IPS DF 6.9 (cell line): ENCODE results near the gene SERPINB6.

Source experiments
- DNase-seq: peaks from one replicate; pipeline ENCODE4 v3.0.0-alpha.2; 2013; ENCODE audit warnings: low read depth, low spot score
- H3K27ac ChIP-seq: one replicate; pipeline ENCODE4 v1.5.1; 2013; ENCODE audit warnings: low read length, control low read depth
- H3K27me3 ChIP-seq: 2 replicates; pipeline ENCODE4 v1.6.1; 2013; ENCODE audit warnings: mild to moderate bottlenecking, low read length; ENCODE audit not compliant: control insufficient read depth, insufficient read depth
- H3K36me3 ChIP-seq: 2 replicates; pipeline ENCODE4 v1.6.1; 2013; ENCODE audit warnings: low read length; ENCODE audit not compliant: control insufficient read depth, insufficient read depth
- H3K4me1 ChIP-seq: 2 replicates; pipeline ENCODE4 v1.6.1; 2013; ENCODE audit warnings: low read length; ENCODE audit not compliant: control insufficient read depth, insufficient read depth
- H3K4me3 ChIP-seq: 2 replicates; pipeline ENCODE4 v1.5.1; 2013; ENCODE audit warnings: mild to moderate bottlenecking, low read length
- H3K9me3 ChIP-seq: 2 replicates; pipeline ENCODE4 v1.6.1; 2013; ENCODE audit warnings: low read length, inconsistent platforms; ENCODE audit not compliant: control insufficient read depth, insufficient read depth
- WGBS: extraction: QIAGEN DNeasy Blood & Tissue Kit; methylation state at CpG from one replicate; pipeline ENCODE4 v1.1.7; 2013; ENCODE audit warnings: mixed read lengths, missing lambda C conversion rate; ENCODE audit not compliant: insufficient read length, insufficient coverage; 5-methylcytosine and 5-hydroxymethylcytosine counted together

Gene SERPINB6

GRCh38 chr6:2958331-2958711 is 13.0 kb downstream of the SERPINB6 start:
- WGBS = no CpG with 5 or more reads among the region's 18 CpGs
- Histone ChIP-seq H3K36me3 (no peaks in the 10 kb centered on the region), H3K4me3 (no peak overlapping the region), H3K9me3 (no peaks in the 10 kb centered on the region), H3K4me1 (peaks cover 5% of the 10 kb centered on the region; the same call in 1 of the 2 replicates), H3K27ac (no peak overlapping the region), H3K27me3 (no peaks in the 10 kb centered on the region)
- DNase-seq = no peak

DNA sequence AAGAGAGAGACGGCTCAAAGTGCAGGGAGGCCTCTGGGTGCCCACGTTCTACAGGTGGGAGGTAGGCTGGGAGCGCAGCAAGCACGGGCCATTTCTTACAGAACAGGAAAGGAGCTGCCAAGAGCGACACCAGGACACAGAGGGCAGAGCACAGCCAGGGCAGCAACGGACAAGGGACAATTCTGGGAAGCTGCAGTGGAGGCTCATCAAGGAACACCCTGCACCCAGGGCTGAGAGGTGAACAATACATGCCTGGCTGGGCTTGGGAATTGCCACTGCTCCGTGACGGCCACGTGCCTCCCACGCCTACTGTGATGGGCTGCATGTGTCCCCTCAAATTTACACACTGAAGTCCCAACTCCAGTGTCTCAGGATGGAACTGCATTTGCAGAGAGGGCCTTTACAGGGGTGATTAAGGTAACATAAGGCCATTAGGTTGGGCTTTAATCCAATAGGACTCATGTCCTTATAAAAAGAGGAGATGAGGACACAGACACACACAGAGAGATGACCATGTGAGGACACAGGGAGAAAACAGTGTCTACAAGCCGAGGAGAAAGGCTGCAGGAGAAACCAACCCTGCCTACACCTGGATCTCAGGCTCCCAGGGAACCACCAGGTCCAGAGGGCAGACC is 13.6 kb downstream of the SERPINB6 start:
- H3K27ac ChIP-seq = no peak overlapping the region
- H3K4me1 ChIP-seq = peaks cover 5% of the 10 kb centered on the region; the same call in 1 of the 2 replicates
- no CpG with 5 or more reads among the region's 11 CpGs for WGBS
- no peaks in the 10 kb centered on the region for H3K36me3 ChIP-seq
- no peak overlapping the region for H3K4me3 ChIP-seq
- H3K9me3 ChIP-seq = no peaks in the 10 kb centered on the region
- DNase-seq = no peak
- H3K27me3 ChIP-seq = no peaks in the 10 kb centered on the region

DNA sequence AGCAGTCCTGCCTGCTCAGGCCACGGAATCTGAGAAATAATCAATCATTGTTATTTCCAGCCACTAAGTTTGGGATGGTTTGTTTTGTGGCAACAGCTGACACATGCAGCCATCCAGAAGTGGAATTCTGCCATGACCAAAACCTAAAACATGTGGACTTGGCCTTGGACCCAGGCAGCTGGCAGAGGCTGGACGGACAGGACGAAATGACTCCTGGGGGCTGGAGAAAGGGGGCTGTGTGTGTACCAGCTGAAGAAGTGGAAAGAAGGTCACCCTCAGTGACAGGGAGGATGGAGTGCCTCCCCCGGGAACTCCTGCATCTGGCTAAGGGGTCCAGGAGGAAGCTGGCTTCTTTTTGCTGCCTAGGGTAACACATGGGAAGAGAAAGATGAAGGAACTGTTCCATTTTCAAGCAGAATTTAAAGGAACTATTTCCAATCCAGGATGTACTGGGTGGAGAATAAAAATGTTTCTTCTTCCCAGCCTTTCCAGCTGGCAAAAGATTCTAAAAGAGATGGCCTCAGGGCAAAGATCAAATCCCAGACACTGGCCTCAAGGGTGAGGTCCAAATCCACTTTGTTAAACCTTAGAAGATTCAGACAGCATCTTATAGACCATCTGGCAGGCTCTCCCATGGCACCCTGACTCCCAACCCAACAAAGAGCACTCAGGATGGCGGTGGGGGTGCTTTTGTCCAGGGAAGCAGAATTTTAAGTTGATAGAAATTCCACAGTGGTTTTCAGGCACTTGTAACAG is 14.3 kb downstream of the SERPINB6 start:
- WGBS = no CpG with 5 or more reads among the region's 5 CpGs
- no peak overlapping the region for H3K4me3 ChIP-seq
- H3K27me3 ChIP-seq = no peaks in the 10 kb centered on the region
- peaks cover 5% of the 10 kb centered on the region; the same call in 1 of the 2 replicates for H3K4me1 ChIP-seq
- H3K9me3 ChIP-seq = no peaks in the 10 kb centered on the region
- no peak overlapping the region for H3K27ac ChIP-seq
- no peak for DNase-seq
- no peaks in the 10 kb centered on the region for H3K36me3 ChIP-seq

- WGBS = no CpG with 5 or more reads among the region's 12 CpGs
- peaks cover 2% of the 10 kb centered on the region; the same call in 1 of the 2 replicates for H3K4me1 ChIP-seq
- H3K27ac ChIP-seq = no peak overlapping the region
- H3K9me3 ChIP-seq = no peaks in the 10 kb centered on the region
- DNase-seq = no peak
- no peak overlapping the region for H3K4me3 ChIP-seq
- no peaks in the 10 kb centered on the region for H3K27me3 ChIP-seq
- peaks cover 5% of the 10 kb centered on the region for H3K36me3 ChIP-seq
Measured at GRCh38 chr6:2953098-2953497, 18.3 kb downstream of the SERPINB6 start.

- DNase-seq = peak; percentile 84
Measured at GRCh38 chr6:2952557-2953095, 18.7 kb downstream of the SERPINB6 start.

GRCh38 chr6:2951728-2952127 is 19.6 kb downstream of the SERPINB6 start:
- Histone ChIP-seq H3K27me3 (no peaks in the 10 kb centered on the region), H3K27ac (no peak overlapping the region), H3K4me3 (no peak overlapping the region), H3K9me3 (no peaks in the 10 kb centered on the region), H3K4me1 (peaks cover 2% of the 10 kb centered on the region; the same call in 1 of the 2 replicates), H3K36me3 (peaks cover 5% of the 10 kb centered on the region)
- DNase-seq = no peak
- WGBS = no CpG with 5 or more reads among the region's 8 CpGs

More at GRCh38 chr6:2952557-2953095, 18.7 kb downstream of the SERPINB6 start:
- Histone ChIP-seq H3K27me3 (no peaks in the 10 kb centered on the region), H3K4me1 (peaks cover 2% of the 10 kb centered on the region; the same call in 1 of the 2 replicates), H3K27ac (no peak overlapping the region), H3K36me3 (peaks cover 5% of the 10 kb centered on the region), H3K9me3 (no peaks in the 10 kb centered on the region), H3K4me3 (no peak overlapping the region)
- WGBS = no CpG with 5 or more reads among the region's 27 CpGs

- WGBS = no CpG with 5 or more reads among the region's 12 CpGs
- Histone ChIP-seq H3K4me1 (peaks cover 2% of the 10 kb centered on the region; the same call in 1 of the 2 replicates), H3K36me3 (peaks cover 5% of the 10 kb centered on the region), H3K4me3 (no peak overlapping the region), H3K9me3 (no peaks in the 10 kb centered on the region), H3K27ac (no peak overlapping the region), H3K27me3 (no peaks in the 10 kb centered on the region)
- DNase-seq = no peak
Measured at GRCh38 chr6:2950713-2951112, 20.7 kb downstream of the SERPINB6 start.

- H3K4me3 ChIP-seq = no peak overlapping the region
- H3K27ac ChIP-seq = no peak overlapping the region
- no peaks in the 10 kb centered on the region for H3K27me3 ChIP-seq
- no peaks in the 10 kb centered on the region for H3K9me3 ChIP-seq
- no CpG with 5 or more reads among the region's 6 CpGs for WGBS
- DNase-seq = no peak
- peaks cover 5% of the 10 kb centered on the region for H3K36me3 ChIP-seq
- H3K4me1 ChIP-seq = peaks cover 2% of the 10 kb centered on the region; the same call in 1 of the 2 replicates
Measured at GRCh38 chr6:2949536-2950083, 21.8 kb downstream of the SERPINB6 start.

- no peaks in the 10 kb centered on the region for H3K27me3 ChIP-seq
- peaks cover 2% of the 10 kb centered on the region; the same call in 1 of the 2 replicates for H3K4me1 ChIP-seq
- no peaks in the 10 kb centered on the region for H3K9me3 ChIP-seq
- peaks cover 5% of the 10 kb centered on the region for H3K36me3 ChIP-seq
- H3K27ac ChIP-seq = no peak overlapping the region
- no CpG with 5 or more reads among the region's 12 CpGs for WGBS
- DNase-seq = no peak
- H3K4me3 ChIP-seq = no peak overlapping the region
Measured at GRCh38 chr6:2949121-2949520, 22.2 kb downstream of the SERPINB6 start.

GRCh38 chr6:2948228-2949025 is 22.9 kb downstream of the SERPINB6 start:
- DNase-seq = no peak
- peaks cover 5% of the 10 kb centered on the region for H3K36me3 ChIP-seq
- no CpG with 5 or more reads among the region's 30 CpGs for WGBS
- no peak overlapping the region for H3K4me3 ChIP-seq
- no peak overlapping the region for H3K27ac ChIP-seq
- H3K9me3 ChIP-seq = no peaks in the 10 kb centered on the region
- no peaks in the 10 kb centered on the region for H3K27me3 ChIP-seq
- peaks cover 2% of the 10 kb centered on the region; the same call in 1 of the 2 replicates for H3K4me1 ChIP-seq
